ENCODE results near the gene MAN2C1.

DNA sequence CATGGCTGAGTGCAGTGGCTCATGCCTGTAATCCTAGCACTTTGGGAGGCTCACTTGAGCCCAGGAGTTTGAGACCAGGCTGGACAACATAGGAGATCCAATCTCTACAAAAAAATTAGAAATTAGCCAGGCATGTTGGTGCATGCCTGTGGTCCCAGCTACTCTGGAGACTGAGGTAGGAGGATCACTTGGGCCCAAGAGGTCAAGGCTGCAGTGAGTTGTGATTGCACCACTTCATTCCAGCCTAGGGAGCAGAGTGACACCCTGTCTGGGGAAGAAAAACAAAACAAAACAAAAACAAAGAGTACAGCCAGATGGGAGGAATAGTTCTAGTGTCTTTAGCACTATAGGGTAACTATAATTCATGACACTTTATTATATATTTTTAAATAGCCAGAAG lies 58.7 kb downstream of the MAN2C1 start:
- TF ChIP-seq SMC3 (conservative IDR thresholded peaks at IDR 0.05; ENCODE audit: insufficient read depth, low read depth, low read length) (no peak), PTBP1 (IDR thresholded peaks at IDR 0.05; ENCODE audit: low read depth, low read length) (no peak), CTCF (IDR thresholded peaks at IDR 0.05 in 2 of 3, conservative IDR thresholded peaks at IDR 0.05 in 1 of 3; ENCODE audit: insufficient read depth in 2 of 3, low read depth in 1 of 3, low read length in 3 of 3) (no peak), GATA2 (CRISPR knock-in tag; IDR thresholded peaks at IDR 0.05) (no peak), CHD2 (IDR thresholded peaks at IDR 0.05; ENCODE audit: low read depth, low read length) (no peak), ARNT (IDR thresholded peaks at IDR 0.05) (no peak), SRF (CRISPR knock-in tag; IDR thresholded peaks at IDR 0.05) (no peak), XRCC4 (IDR thresholded peaks at IDR 0.05; ENCODE audit: extremely low read depth, insufficient read depth, insufficient read length) (no peak), TRIM24 (IDR thresholded peaks at IDR 0.05) (no peak), ELF1 (tag; IDR thresholded peaks at IDR 0.05) (no peak), TBP (optimal IDR thresholded peaks at IDR 0.05; ENCODE audit: low read depth, low read length) (no peak)
